Measurements from ENCODE around the gene ARPP21.

ARPP21 gene

DNA sequence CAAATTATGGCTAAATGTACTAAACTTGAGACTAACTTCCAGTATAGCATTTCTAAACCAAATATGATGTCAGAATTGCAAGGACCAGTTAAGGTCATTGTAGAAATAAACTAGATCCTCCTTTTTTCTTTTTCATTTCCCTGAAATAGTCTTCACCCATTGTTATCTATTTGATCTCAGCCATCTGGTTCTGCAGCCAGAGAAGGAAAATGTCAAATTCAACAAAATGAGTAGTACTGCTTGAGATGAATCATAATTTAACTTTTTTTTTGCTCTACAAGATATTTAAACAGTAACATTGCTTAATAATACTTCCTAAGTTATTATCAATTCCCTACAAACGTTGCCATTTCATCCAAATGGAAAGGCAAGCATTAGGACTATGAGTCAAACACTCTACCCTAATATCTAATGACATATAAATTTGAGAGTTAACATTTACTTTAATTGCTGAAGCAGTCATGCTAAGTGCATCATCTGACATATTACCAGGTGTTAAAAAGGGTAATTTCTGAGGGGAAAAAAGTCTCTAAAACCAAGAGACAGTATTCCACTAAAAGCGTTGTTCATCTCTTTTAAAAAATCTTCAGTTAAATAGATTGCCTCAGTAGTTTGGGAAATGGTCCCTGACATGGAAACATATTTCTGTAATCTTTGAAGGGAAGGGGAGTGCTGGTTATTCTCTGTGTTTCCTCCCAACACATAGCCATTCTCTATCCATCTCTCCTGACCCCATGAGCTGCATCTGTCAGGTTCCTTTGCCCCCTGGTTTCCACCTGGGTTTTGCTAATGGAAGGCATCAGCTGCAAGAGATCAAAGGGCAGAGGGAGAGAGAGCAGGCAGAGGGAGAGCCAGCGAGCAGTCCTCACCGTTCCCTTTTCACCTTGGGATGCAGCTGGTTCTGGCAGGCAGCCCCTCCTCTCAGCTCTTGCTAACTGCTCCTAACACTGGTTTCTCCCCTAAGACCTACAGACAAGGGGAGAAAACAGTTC is 138.5 kb downstream of the ARPP21 start:
- in situ Hi-C loops (cut with HindIII; ENCODE audit: low sequenced_read_pairs), result no loop called here
- no peak overlapping the region for H3K4me3 ChIP-seq (ENCODE audit: low read depth, low read length)
- DNase-seq (ENCODE audit: low read depth, low spot score), result no peak
- TF ChIP-seq, protein P1, sequence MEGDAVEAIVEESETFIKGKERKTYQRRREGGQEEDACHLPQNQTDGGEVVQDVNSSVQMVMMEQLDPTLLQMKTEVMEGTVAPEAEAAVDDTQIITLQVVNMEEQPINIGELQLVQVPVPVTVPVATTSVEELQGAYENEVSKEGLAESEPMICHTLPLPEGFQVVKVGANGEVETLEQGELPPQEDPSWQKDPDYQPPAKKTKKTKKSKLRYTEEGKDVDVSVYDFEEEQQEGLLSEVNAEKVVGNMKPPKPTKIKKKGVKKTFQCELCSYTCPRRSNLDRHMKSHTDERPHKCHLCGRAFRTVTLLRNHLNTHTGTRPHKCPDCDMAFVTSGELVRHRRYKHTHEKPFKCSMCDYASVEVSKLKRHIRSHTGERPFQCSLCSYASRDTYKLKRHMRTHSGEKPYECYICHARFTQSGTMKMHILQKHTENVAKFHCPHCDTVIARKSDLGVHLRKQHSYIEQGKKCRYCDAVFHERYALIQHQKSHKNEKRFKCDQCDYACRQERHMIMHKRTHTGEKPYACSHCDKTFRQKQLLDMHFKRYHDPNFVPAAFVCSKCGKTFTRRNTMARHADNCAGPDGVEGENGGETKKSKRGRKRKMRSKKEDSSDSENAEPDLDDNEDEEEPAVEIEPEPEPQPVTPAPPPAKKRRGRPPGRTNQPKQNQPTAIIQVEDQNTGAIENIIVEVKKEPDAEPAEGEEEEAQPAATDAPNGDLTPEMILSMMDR (IDR thresholded peaks at IDR 0.05; ENCODE audit: low read depth, low read length), result no peak

DNA sequence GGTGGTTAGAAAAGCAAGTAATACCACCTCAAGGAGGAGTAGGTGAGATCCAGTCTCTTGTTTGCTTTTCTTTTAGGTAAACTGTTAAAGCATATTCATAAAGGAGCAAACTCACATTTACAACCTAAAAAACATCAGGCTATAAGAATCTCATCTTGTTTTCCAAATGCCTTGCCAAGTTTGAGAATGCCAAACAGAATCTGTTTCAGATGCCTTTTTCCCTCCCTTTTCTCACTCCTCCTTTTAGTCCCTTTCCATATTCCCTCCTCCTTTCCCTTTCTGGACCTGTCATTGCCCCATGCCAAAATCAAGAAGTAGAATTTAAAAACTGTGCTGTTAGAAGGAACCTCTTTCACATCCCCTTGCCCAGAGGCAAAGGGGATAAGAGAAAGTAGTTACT is 140.3 kb downstream of the ARPP21 start:
- H3K4me3 ChIP-seq (ENCODE audit: low read depth, low read length), result no peak overlapping the region
- DNase-seq (ENCODE audit: low read depth, low spot score), result no peak
- TF ChIP-seq, protein P1 (IDR thresholded peaks at IDR 0.05; ENCODE audit: low read depth, low read length), result no peak
- in situ Hi-C loops (cut with HindIII; ENCODE audit: low sequenced_read_pairs), result no loop called here

DNA sequence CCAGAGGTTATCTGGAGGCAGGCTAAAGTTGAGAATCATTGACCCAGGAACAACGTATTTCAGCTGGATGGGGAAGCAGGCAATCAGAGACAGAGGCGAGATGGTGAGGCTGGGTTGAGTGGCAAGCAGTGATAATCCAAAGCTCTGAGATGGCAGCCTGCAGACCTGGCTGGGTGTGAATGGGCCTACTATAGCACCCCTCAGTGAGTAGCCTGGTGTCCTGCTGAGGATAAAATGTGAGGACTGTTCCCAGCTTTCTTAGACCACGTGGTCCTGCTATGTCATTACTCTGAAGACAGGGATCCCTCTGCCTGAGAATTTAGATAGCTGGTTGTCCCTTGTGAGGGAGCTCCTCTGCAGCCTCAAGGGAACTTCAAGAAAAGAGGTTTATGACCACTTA is 141.5 kb downstream of the ARPP21 start:
- in situ Hi-C loops (cut with HindIII; ENCODE audit: low sequenced_read_pairs), result no loop called here
- TF ChIP-seq, protein P1 (IDR thresholded peaks at IDR 0.05; ENCODE audit: low read depth, low read length), result no peak
- no peak for DNase-seq (ENCODE audit: low read depth, low spot score)
- no peak overlapping the region for H3K4me3 ChIP-seq (ENCODE audit: low read depth, low read length)

DNA sequence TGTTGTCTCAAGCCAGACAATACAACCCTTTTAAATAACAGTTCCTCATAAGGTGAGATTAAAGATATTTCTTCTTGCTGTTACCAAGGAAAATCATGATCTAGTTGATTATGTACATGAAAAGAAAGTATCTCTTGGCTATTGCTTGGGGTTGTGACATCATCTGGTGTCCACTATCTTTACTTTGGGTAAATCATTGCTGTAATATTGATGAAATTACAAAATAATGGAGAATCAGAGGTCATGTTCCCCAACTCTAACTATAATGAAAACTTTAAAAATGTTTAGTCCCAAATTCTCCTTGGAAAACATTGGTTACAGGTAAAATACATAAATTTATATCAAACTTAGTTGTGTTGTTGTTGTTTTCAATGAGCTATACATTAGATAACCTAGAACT is 142.2 kb downstream of the ARPP21 start:
- DNase-seq (ENCODE audit: low read depth, low spot score), result no peak
- no peak overlapping the region for H3K4me3 ChIP-seq (ENCODE audit: low read depth, low read length)
- in situ Hi-C loops (cut with HindIII; ENCODE audit: low sequenced_read_pairs), result no loop called here
- TF ChIP-seq, protein P1 (IDR thresholded peaks at IDR 0.05; ENCODE audit: low read depth, low read length), result no peak

DNA sequence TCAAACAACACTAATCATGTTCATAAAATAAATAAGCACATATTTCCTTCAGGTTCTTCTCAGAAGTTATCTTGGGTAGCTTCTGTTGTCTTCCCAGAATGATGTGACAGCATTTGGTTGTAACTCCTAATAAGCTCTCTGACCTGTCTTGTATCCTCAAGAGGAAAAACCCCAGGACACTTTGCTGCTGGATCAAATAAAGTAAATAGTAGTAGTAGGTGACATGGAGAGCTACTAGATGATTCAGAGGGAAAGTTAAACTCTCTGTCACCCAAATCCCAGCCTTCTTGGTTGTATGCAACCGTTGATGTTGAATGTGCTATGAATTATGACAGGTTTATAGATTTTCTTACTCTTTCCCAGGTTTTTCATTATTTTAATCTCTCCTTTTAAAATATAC is 143.0 kb downstream of the ARPP21 start:
- in situ Hi-C loops (cut with HindIII; ENCODE audit: low sequenced_read_pairs), result no loop called here
- no peak overlapping the region for H3K4me3 ChIP-seq (ENCODE audit: low read depth, low read length)
- TF ChIP-seq, protein P1 (IDR thresholded peaks at IDR 0.05; ENCODE audit: low read depth, low read length), result no peak
- no peak for DNase-seq (ENCODE audit: low read depth, low spot score)

DNA sequence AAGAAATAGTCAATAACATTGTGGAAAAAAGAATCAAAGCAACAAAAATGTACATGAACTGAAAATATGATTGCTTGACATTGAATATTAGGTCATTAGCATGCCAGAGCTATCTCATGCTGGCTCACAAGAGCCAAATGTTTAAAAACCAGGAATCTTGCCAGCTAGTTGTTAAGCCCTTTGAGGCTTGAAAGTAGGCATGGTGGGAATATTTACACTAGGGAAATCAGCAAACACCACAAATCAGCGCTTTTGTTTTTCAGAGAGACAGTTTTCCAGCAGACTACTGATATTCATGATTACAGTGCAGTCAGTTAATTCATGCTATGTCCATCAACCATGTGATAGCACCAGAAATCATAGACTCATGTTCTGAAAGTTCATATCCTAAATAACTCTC is 144.8 kb downstream of the ARPP21 start:
- H3K4me3 ChIP-seq (ENCODE audit: low read depth, low read length), result no peak overlapping the region
- DNase-seq (ENCODE audit: low read depth, low spot score), result no peak
- in situ Hi-C loops (cut with HindIII; ENCODE audit: low sequenced_read_pairs), result no loop called here
- TF ChIP-seq, protein P1 (IDR thresholded peaks at IDR 0.05; ENCODE audit: low read depth, low read length), result no peak

Data from astrocyte of the spinal cord (primary cell).